ENCODE measurements around the gene PTMA.
A peak's percentile ranks its signal among the peaks of the same experiment; 100 is the strongest.

- no peak for TF ChIP-seq CTCF (IDR thresholded peaks at IDR 0.05)
- no peak for TF ChIP-seq POLR2AphosphoS5 (IDR thresholded peaks at IDR 0.05; ENCODE audit: low read depth, low read length)
- no peak for TF ChIP-seq TCF7L2 (IDR thresholded peaks at IDR 0.05; ENCODE audit: low read depth, low read length)
- 0 out of 2 replicates have a peak, but pooled peaks have one; percentile 8 for TF ChIP-seq SIN3A (IDR thresholded peaks at IDR 0.05; ENCODE audit: borderline replicate concordance, insufficient read depth, low read depth, low read length)
Observed at GRCh38 chr2:231715988-231716616, 7.8 kb downstream of the PTMA start.

All from Panc1 (cell line).